HCT116 (cell line): ENCODE data around the gene PRLR.

Experiments used
- CTCF ChIP-seq, 3 experiments: fragments of 200-600 bp in 1 of 3; sonication (generic) in 1 of 3; IDR thresholded peaks in 2 of 3; conservative IDR thresholded peaks in 1 of 3; 2 replicates each; pipeline ENCODE4 v1.5.1; 2012 to 2017; ENCODE audit warnings: low read depth in 2 of 3, low read length in 2 of 3, antibody characterized with exemption in 1 of 3, borderline replicate concordance in 1 of 3, control low read depth in 1 of 3, mild to moderate bottlenecking in 1 of 3, mixed read lengths in 1 of 3, mixed run types in 1 of 3, moderate library complexity in 1 of 3; ENCODE audit not compliant: insufficient read depth in 1 of 3
- ELF1 ChIP-seq: IDR thresholded peaks from 2 replicates; pipeline ENCODE4 v1.6.1; 2012; ENCODE audit warnings: low read depth, borderline replicate concordance
- EZH2 ChIP-seq: fragments of 200-600 bp; sonication (generic); IDR thresholded peaks from 2 replicates; pipeline ENCODE4 v1.6.1; 2017; ENCODE audit warnings: antibody characterized with exemption, mixed run types
- EZH2phosphoT487 ChIP-seq: fragments of 200-600 bp; IDR thresholded peaks from 2 replicates; pipeline ENCODE4 v1.6.1; 2018; ENCODE audit warnings: antibody characterized with exemption, borderline replicate concordance
- MAX ChIP-seq: IDR thresholded peaks from 2 replicates; pipeline ENCODE4 v1.6.1; 2012
- POLR2A ChIP-seq: IDR thresholded peaks from 2 replicates; pipeline ENCODE4 v1.7.0; 2011; ENCODE audit warnings: borderline replicate concordance; ENCODE audit not compliant: insufficient read depth, insufficient read length; ENCODE audit errors: extremely low read depth
- POLR2AphosphoS5 ChIP-seq: IDR thresholded peaks from 2 replicates; pipeline ENCODE4 v1.6.1; 2011; ENCODE audit warnings: mild to moderate bottlenecking, low read depth, low read length, moderate library complexity
- RAD21 ChIP-seq: IDR thresholded peaks from 2 replicates; pipeline ENCODE4 v1.6.1; 2012; ENCODE audit warnings: low read depth, mild to moderate bottlenecking
- REST ChIP-seq: IDR thresholded peaks from 2 replicates; pipeline ENCODE4 v1.6.1; 2012; ENCODE audit warnings: low read depth
- SIN3A ChIP-seq: IDR thresholded peaks from 2 replicates; pipeline ENCODE4 v1.6.1; 2012; ENCODE audit warnings: low read depth
- SP1 ChIP-seq: IDR thresholded peaks from 2 replicates; pipeline ENCODE4 v1.6.1; 2012; ENCODE audit warnings: low read depth
- TCF7L2 ChIP-seq: IDR thresholded peaks from 2 replicates; pipeline ENCODE4 v1.7.0; 2011; ENCODE audit warnings: borderline replicate concordance, inconsistent platforms; ENCODE audit not compliant: insufficient read depth, insufficient read length; ENCODE audit errors: extremely low read depth
- YY1 ChIP-seq: IDR thresholded peaks from 2 replicates; pipeline ENCODE4 v1.6.1; 2011; ENCODE audit warnings: low read length, low read depth, moderate library complexity, mild to moderate bottlenecking; ENCODE audit not compliant: insufficient replicate concordance; ENCODE audit errors: extremely low read depth
- ZNF274 ChIP-seq: fragments of 200-500 bp; sonication (Bioruptor generic); IDR thresholded peaks from 2 replicates; pipeline ENCODE4 v1.6.1; 2014; ENCODE audit warnings: mild to moderate bottlenecking, low read depth, low read length, inconsistent platforms

- TF ChIP-seq EZH2phosphoT487: no peak
- TF ChIP-seq TCF7L2: no peak
- no peak for TF ChIP-seq MAX
- TF ChIP-seq EZH2: no peak
- TF ChIP-seq CTCF (IDR thresholded peaks at IDR 0.05 in 2 of 3, conservative IDR thresholded peaks at IDR 0.05 in 1 of 3; ENCODE audit: borderline replicate concordance in 1 of 3, insufficient read depth in 1 of 3, low read depth in 2 of 3, low read length in 2 of 3): no peak
- TF ChIP-seq POLR2AphosphoS5: no peak
- TF ChIP-seq ZNF274: no peak
- TF ChIP-seq POLR2A: no peak
- no peak for TF ChIP-seq RAD21
- TF ChIP-seq SIN3A: no peak
- TF ChIP-seq YY1: no peak
- no peak for TF ChIP-seq SP1
- TF ChIP-seq REST: no peak
- no peak for TF ChIP-seq ELF1
These were observed 129.3 kb downstream of the PRLR start for GRCh38 chr5:35101016-35101415.
